Renal cortex interstitium (tissue), 11 donors: ENCODE measurements around the gene DISC1. TPM values are rescaled to one million over a fixed set of nuclear protein-coding genes. Genes with fewer than 3 reads are reported as not detected.

ENCODE experiments used
- DNase-seq, 11 donors: peaks; one replicate each; pipeline ENCODE4 v3.0.0-alpha.2; 2013; ENCODE audit warnings: low read depth in 9 of 11, low spot score in 4 of 11; ENCODE audit errors: extremely low read depth in 1 of 11
- polyA plus RNA-seq, 3 donors: library from polyadenylated mRNA; unstranded; fragments of 120-200 nt; gene quantifications; one replicate each; pipeline ENCODE4 v1.2.1, GENCODE V29; 2013; ENCODE audit not compliant: insufficient read length in 3 of 3

Gene DISC1
- polyA plus RNA-seq, 3 donors, result 5.2 to 5.9 (median 5.8) TPM

- no peak for DNase-seq
These were observed 59.8 kb downstream of the DISC1 start for GRCh38 chr1:231686384-231686783.

GRCh38 chr1:231688989-231689388 is 62.4 kb downstream of the DISC1 start:
- no peak for DNase-seq

- no peak for DNase-seq
These were observed 63.5 kb downstream of the DISC1 start for GRCh38 chr1:231690059-231690458.

GRCh38 chr1:231691618-231692259 is 65.1 kb downstream of the DISC1 start:
- DNase-seq, result peak in 6 of 11 donors; percentile 23 to 42 (median 34)

GRCh38 chr1:231693361-231694074 is 66.9 kb downstream of the DISC1 start:
- no peak for DNase-seq

GRCh38 chr1:231694075-231694431 is 67.5 kb downstream of the DISC1 start:
- no peak for DNase-seq

GRCh38 chr1:231694465-231695077 is 68.0 kb downstream of the DISC1 start:
- no peak for DNase-seq

- DNase-seq, result no peak
These were observed 69.1 kb downstream of the DISC1 start for GRCh38 chr1:231695439-231696255.

- DNase-seq, result peak in 6 of 11 donors; percentile 20 to 53 (median 32)
These were observed 73.2 kb downstream of the DISC1 start for GRCh38 chr1:231699784-231700183.

GRCh38 chr1:231701306-231701705 is 74.7 kb downstream of the DISC1 start:
- DNase-seq, result no peak

- DNase-seq, result no peak
These were observed 75.7 kb downstream of the DISC1 start for GRCh38 chr1:231702331-231702730.

GRCh38 chr1:231702804-231703203 is 76.2 kb downstream of the DISC1 start:
- no peak for DNase-seq

- DNase-seq, result peak in 1 of 11 donors; percentile 39
These were observed 79.5 kb downstream of the DISC1 start for GRCh38 chr1:231705806-231706760.

- no peak for DNase-seq
These were observed 80.3 kb downstream of the DISC1 start for GRCh38 chr1:231706934-231707333.

GRCh38 chr1:231707407-231707806 is 80.8 kb downstream of the DISC1 start:
- DNase-seq, result no peak

- DNase-seq, result no peak
These were observed 81.8 kb downstream of the DISC1 start for GRCh38 chr1:231708394-231708793.

- DNase-seq, result no peak
These were observed 87.8 kb downstream of the DISC1 start for GRCh38 chr1:231714440-231714839.
